A549 (cell line): ENCODE data around the gene TP53RK. TPM values are rescaled to one million over a fixed set of nuclear protein-coding genes. Genes with fewer than 3 reads are reported as not detected.

ENCODE experiments used
- ATAC-seq, 2 experiments: fragments of 200-7000 bp in 1 of 2; fragments of >200 bp in 1 of 2; cut with Nextera tagmentation in 1 of 2; cut with Tn5 transposase in 1 of 2; 3 replicates each; pipeline versions ENCODE4 v1.8.0 to v1.9.1; 2018 to 2020; ENCODE audit warnings: mild to moderate bottlenecking in 1 of 2, moderate library complexity in 1 of 2
- CTCF ChIA-PET: fragments of 300-600 bp; sonication (Branson Sonifier 250); formaldehyde crosslinking; extraction: SDS; loops from one replicate; lab custom pipeline; 2021; ENCODE audit warnings: antibody characterized with exemption, inconsistent platforms; lab: Yijun Ruan, JAX
- POLR2A ChIA-PET: fragments of 350-600 bp; formaldehyde crosslinking; extraction: SDS; loops from one replicate; lab custom pipeline; 2021; ENCODE audit warnings: antibody characterized with exemption, inconsistent platforms; lab: Yijun Ruan, JAX
- DNase-seq, 2 experiments: peaks; one replicate each; pipeline versions ENCODE4 v3.0.0 to v3.0.0-alpha.2; 2011 to 2016; ENCODE audit warnings: low read depth in 1 of 2, low spot score in 1 of 2
- FAIRE-seq: peaks from 2 replicates; lab custom pipeline; 2011; peaks lifted over from hg19 to GRCh38; lab: Jason Lieb, UNC
- H3K27ac ChIP-seq, 2 experiments: fragments of >200 bp; sonication (Bioruptor Twin); formaldehyde crosslinking; 3 replicates each; pipeline ENCODE4 v1.5.1; 2016 to 2017
- H3K4me1 ChIP-seq: fragments of >200 bp; sonication (Bioruptor Twin); formaldehyde crosslinking; 3 replicates; pipeline ENCODE4 v1.6.1; 2016
- H3K4me2 ChIP-seq: fragments of >200 bp; sonication (Bioruptor Twin); formaldehyde crosslinking; 3 replicates; pipeline ENCODE4 v1.6.1; 2016
- H3K4me3 ChIP-seq: fragments of >200 bp; sonication (Bioruptor Twin); formaldehyde crosslinking; 3 replicates; pipeline ENCODE4 v1.5.1; 2016
- H3K9me3 ChIP-seq: fragments of >200 bp; sonication (Bioruptor Twin); formaldehyde crosslinking; 3 replicates; pipeline ENCODE4 v1.6.1; 2016
- ATOH8 ChIP-seq: fragments of 250-450 bp; sonication (Bioruptor Pico); IDR thresholded peaks from 2 replicates; pipeline ENCODE4 v1.5.0; 2020; ENCODE audit warnings: low read depth, mild to moderate bottlenecking, moderate library complexity
- BHLHE40 ChIP-seq: IDR thresholded peaks from 2 replicates; pipeline ENCODE4 v1.6.1; 2012; ENCODE audit warnings: low read depth, low read length, inconsistent platforms
- CBX2 ChIP-seq: fragments of 200-600 bp; sonication (generic); IDR thresholded peaks from 2 replicates; pipeline ENCODE4 v1.6.1; 2016; ENCODE audit warnings: low read depth, mild to moderate bottlenecking, borderline replicate concordance
- CBX8 ChIP-seq: fragments of 200-600 bp; sonication (generic); IDR thresholded peaks from 2 replicates; pipeline ENCODE4 v1.6.1; 2016
- CEBPB ChIP-seq, 2 experiments: fragments of >200 bp in 1 of 2; sonication (Bioruptor Twin) in 1 of 2; formaldehyde crosslinking in 1 of 2; IDR thresholded peaks; 2 replicates each; pipeline ENCODE4 v1.6.1; 2012 to 2016
- CHD2 ChIP-seq: fragments of 150-350 bp; IDR thresholded peaks from 2 replicates; pipeline ENCODE4 v1.6.1; 2014; ENCODE audit warnings: low read length; ENCODE audit not compliant: partially characterized antibody
- CTCF ChIP-seq: fragments of >200 bp; sonication (Bioruptor Twin); formaldehyde crosslinking; IDR thresholded peaks from 3 replicates; pipeline ENCODE4 v1.5.1; 2016
- EHF ChIP-seq: fragments of 250-450 bp; sonication (Bioruptor Pico); IDR thresholded peaks from 2 replicates; pipeline ENCODE4 v1.5.0; 2020; ENCODE audit warnings: mild to moderate bottlenecking
- HDAC2 ChIP-seq: fragments of 200-600 bp; sonication (generic); IDR thresholded peaks from 2 replicates; pipeline ENCODE4 v1.6.1; 2016
- HOXB5 ChIP-seq: fragments of 250-450 bp; sonication (Bioruptor Pico); IDR thresholded peaks from 2 replicates; pipeline ENCODE4 v1.5.0; 2020; ENCODE audit warnings: mild to moderate bottlenecking, moderate library complexity
- JUNB ChIP-seq: fragments of >200 bp; sonication (Bioruptor Twin); formaldehyde crosslinking; IDR thresholded peaks from 2 replicates; pipeline ENCODE4 v1.6.1; 2016
- KDM1A ChIP-seq: fragments of 200-600 bp; sonication (generic); IDR thresholded peaks from 2 replicates; pipeline ENCODE4 v1.6.1; 2016; ENCODE audit warnings: low read depth, mild to moderate bottlenecking
- MAFK ChIP-seq: fragments of 450-650 bp; IDR thresholded peaks from 2 replicates; pipeline ENCODE4 v1.6.1; 2014; ENCODE audit not compliant: partially characterized antibody
- MAX ChIP-seq: IDR thresholded peaks from 2 replicates; pipeline ENCODE4 v1.6.1; 2012
- MAZ ChIP-seq: fragments of 150-350 bp; IDR thresholded peaks from 2 replicates; pipeline ENCODE4 v1.6.1; 2014; ENCODE audit warnings: antibody characterized with exemption, low read depth, low read length, borderline replicate concordance
- NFE2L2 ChIP-seq: fragments of 150-350 bp; conservative IDR thresholded peaks from 2 replicates; pipeline ENCODE4 v1.6.1; 2014; ENCODE audit warnings: low read length
- RAD21 ChIP-seq, 2 experiments: fragments of >200 bp in 1 of 2; sonication (Bioruptor Twin) in 1 of 2; formaldehyde crosslinking in 1 of 2; IDR thresholded peaks in 1 of 2; conservative IDR thresholded peaks in 1 of 2; 2 replicates in 1 of 2; 3 replicates in 1 of 2; pipeline ENCODE4 v1.6.1; 2012 to 2018; ENCODE audit warnings: inconsistent platforms in 1 of 2
- RARB ChIP-seq: fragments of 250-450 bp; sonication (Bioruptor Pico); IDR thresholded peaks from 2 replicates; pipeline ENCODE4 v1.8.0; 2021; ENCODE audit warnings: mild to moderate bottlenecking, moderate library complexity
- REST ChIP-seq: fragments of 200-600 bp; sonication (generic); IDR thresholded peaks from 2 replicates; pipeline ENCODE4 v1.6.1; 2016; ENCODE audit warnings: antibody characterized with exemption, mild to moderate bottlenecking, moderate library complexity
- SMC3 ChIP-seq: fragments of >200 bp; sonication (Bioruptor Twin); formaldehyde crosslinking; IDR thresholded peaks from 3 replicates; pipeline ENCODE4 v1.6.1; 2018; ENCODE audit warnings: inconsistent platforms
- SREBF2 ChIP-seq: fragments of 450-650 bp; IDR thresholded peaks from 2 replicates; pipeline ENCODE4 v1.6.1; 2014; ENCODE audit warnings: mild to moderate bottlenecking, moderate library complexity
- TP53 ChIP-seq: fragments of 250-450 bp; sonication (Bioruptor Pico); IDR thresholded peaks from 2 replicates; pipeline ENCODE4 v1.5.0; 2021; ENCODE audit warnings: mild to moderate bottlenecking, moderate library complexity
- ZC3H11A ChIP-seq: fragments of 450-650 bp; IDR thresholded peaks from 2 replicates; pipeline ENCODE4 v1.6.1; 2014; ENCODE audit warnings: antibody characterized with exemption, mild to moderate bottlenecking
- ZFP36 ChIP-seq: fragments of 450-650 bp; IDR thresholded peaks from 2 replicates; pipeline ENCODE4 v1.6.1; 2014; ENCODE audit warnings: borderline replicate concordance; ENCODE audit not compliant: partially characterized antibody
- ZSCAN20 ChIP-seq: fragments of 250-450 bp; sonication (Bioruptor Pico); IDR thresholded peaks from 2 replicates; pipeline ENCODE4 v1.8.0; 2022; ENCODE audit warnings: mild to moderate bottlenecking, moderate library complexity
- WGBS: methylation state at CpG from one replicate; pipeline ENCODE4 v1.1.6; 2017; ENCODE audit errors: missing lambda C conversion rate; 5-methylcytosine and 5-hydroxymethylcytosine counted together
- polyA plus RNA-seq, 4 experiments: library from polyadenylated mRNA; depleted of rRNA in 3 of 4; stranded (reverse); fragments of >200 nt; fragmentation: RNase III in 1 of 4; extraction: RNeasy Plus Mini Kit Qiagen cat#74134 plus additional on column Dnase treatment in 1 of 4; gene quantifications; 2 replicates in 3 of 4; 3 replicates in 1 of 4; pipeline ENCODE4 v1.2.3, GENCODE V29; 2011 to 2017

TP53RK gene
- polyA plus RNA-seq, 2 of the 4 experiments (the other 2 are of a cell fraction): 9.8 to 11.8 TPM

GRCh38 chr20:46683011-46683667 lies 6.1 kb downstream of the TP53RK start:
- DNase-seq: no peak
- 80% methylated on average over 12 of the region's 12 CpGs for WGBS
- peaks cover 11% of the 10 kb centered on the region; the same call in 2 of the 3 replicates for H3K4me1 ChIP-seq
- TF ChIP-seq EHF (CRISPR knock-in tag) (no peak), ATOH8 (no peak), CHD2 (no peak), RAD21 (conservative IDR thresholded peaks at IDR 0.05 in 1 of 2, IDR thresholded peaks at IDR 0.05 in 1 of 2) (no peak), ZFP36 (no peak), RARB (CRISPR knock-in tag) (no peak), HDAC2 (no peak), JUNB (no peak), SREBF2 (no peak)
- H3K4me2 ChIP-seq: no peak overlapping the region
- CTCF ChIA-PET: interaction anchor here (0.6 to 9.7 kb wide), 6 partner anchors 11 to 504 kb away, joined by 3 to 113 read pairs (median 8); no protein-coding TSS in a partner anchor
- no peak for FAIRE-seq
- H3K9me3 ChIP-seq: no peaks in the 10 kb centered on the region
- ATAC-seq: no peak
- POLR2A ChIA-PET: no interaction called here
- no peak overlapping the region for H3K27ac ChIP-seq
- no peak overlapping the region for H3K4me3 ChIP-seq

GRCh38 chr20:46682063-46682821 lies 7.0 kb downstream of the TP53RK start:
- ATAC-seq: peak in 1 of 2 experiments; percentile 33; a peak in 2 of 6 replicates
- Histone ChIP-seq H3K27ac (no peak overlapping the region), H3K4me3 (no peak overlapping the region), H3K9me3 (no peaks in the 10 kb centered on the region)
- no peak for DNase-seq
- FAIRE-seq: no peak
- TF ChIP-seq REST: no peak
- TF ChIP-seq HOXB5 (CRISPR knock-in tag): no peak
- no peak for TF ChIP-seq CTCF
- TF ChIP-seq CEBPB (IDR thresholded peaks at IDR 0.05): no peak
- no peak for TF ChIP-seq TP53 (CRISPR knock-in tag)
- no peak for TF ChIP-seq BHLHE40
- TF ChIP-seq ZSCAN20 (CRISPR knock-in tag): no peak
- no peak for TF ChIP-seq MAZ
- no peak for TF ChIP-seq KDM1A
- no peak for TF ChIP-seq MAX
- TF ChIP-seq NFE2L2: no peak
- no peak for TF ChIP-seq SMC3
- TF ChIP-seq CBX8: no peak
- no peak for TF ChIP-seq MAFK
- no peak for TF ChIP-seq HDAC2
- TF ChIP-seq CBX2: no peak
- TF ChIP-seq ZC3H11A: no peak
- TF ChIP-seq, all 56 proteins: peak for 0
- ChIA-PET CTCF (interaction anchor here (0.8 to 9.7 kb wide), 17 partner anchors 10 to 596 kb away, joined by 3 to 113 read pairs (median 5); partner anchors contain the start of gene OCSTAMP), POLR2A (no interaction called here)
- Histone ChIP-seq H3K4me2 (no peak overlapping the region), H3K4me1 (peaks cover 2% of the 10 kb centered on the region; the same call in 1 of the 3 replicates)
- 73% methylated on average over 9 of the region's 9 CpGs for WGBS
